CD4-positive, alpha-beta T cell treated with Interleukin-15 for 4 hours (primary cell): ENCODE results near the gene TEX52.

Source experiments
- DNase-seq: peaks from one replicate; pipeline ENCODE4 v3.0.0-alpha.2; 2020; ENCODE audit warnings: low spot score

The TEX52 gene

GRCh38 chr12:2829275-2829674, 27.6 kb downstream of the TEX52 start:
- DNase-seq, result no peak

DNA sequence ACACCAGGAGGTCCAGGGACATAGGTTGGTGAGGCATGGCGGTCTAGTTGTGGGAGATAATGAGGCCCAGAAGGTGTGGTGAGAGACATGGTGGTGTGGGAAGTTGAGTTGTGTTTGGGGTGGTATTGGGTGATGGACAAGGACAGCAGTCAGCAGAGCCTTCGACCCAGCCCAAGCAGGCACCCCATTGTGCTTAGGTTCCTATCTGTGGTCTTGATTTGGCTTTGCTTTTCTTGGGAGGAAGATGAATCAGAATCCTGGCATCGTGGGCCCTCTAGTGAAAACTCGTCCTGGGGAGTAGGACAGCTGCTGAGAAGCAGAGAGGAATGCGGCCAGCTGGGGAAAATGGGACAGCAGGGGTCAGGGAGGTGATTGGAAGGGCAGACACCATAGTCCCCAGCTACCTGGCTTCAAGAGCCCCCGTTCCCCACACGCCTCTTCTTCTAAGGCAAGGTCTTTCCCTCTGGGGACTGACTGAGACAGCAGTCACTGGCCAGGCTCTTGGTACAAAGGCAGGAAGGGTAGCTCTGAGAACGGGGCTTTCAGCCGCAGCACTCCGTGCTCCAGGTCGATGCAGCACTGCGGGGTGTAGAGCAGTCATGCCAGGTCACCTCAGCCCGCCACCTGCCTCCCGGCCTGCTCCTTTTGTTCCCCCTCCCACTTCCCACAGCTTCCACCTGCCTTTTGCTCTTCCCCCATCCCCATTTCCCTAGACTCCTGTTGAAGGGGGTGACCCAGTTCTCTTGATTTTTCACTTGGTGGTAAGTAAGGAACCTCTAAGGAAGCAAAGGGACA, 29.9 kb downstream of the TEX52 start:
- DNase-seq, result no peak

DNA sequence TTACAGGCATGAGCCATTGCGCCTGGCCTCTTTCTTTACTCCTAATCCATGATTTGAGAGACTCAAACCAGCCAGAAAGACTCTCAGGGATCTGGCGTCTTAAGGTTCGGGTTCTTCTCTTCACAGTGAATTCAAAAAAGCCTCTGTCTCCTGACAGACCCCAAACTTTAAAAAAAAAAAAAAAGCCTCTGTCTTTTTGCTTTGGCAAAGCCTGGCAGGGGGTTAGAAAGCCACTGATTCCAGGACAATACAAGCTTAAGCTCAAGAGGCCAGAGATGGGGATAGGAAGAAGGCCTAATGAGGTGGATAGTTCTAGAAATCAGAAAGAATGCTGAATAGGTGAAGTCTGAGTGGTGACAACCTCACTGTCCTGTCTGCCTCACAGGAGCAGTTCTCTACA, 30.8 kb downstream of the TEX52 start:
- no peak for DNase-seq

DNA sequence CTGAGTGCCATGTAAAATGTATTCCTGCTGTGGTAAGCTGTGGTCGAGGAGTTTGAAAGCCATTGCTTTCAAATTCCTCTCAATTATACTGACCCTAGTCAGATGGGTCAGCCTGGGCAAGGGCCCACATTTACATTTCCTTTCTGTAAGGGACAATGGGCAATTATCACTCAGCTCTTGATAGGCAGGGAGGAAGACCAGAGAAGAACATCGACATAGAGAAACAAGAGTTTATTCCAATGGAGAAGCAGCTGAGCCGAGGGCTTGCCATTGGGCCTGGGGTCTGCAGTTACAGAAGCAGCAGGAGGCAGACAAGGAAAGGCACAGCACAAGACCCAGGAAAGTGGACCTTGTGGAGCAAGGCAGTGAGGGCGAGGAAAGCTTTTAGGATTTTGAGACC, 31.7 kb downstream of the TEX52 start:
- no peak for DNase-seq

DNA sequence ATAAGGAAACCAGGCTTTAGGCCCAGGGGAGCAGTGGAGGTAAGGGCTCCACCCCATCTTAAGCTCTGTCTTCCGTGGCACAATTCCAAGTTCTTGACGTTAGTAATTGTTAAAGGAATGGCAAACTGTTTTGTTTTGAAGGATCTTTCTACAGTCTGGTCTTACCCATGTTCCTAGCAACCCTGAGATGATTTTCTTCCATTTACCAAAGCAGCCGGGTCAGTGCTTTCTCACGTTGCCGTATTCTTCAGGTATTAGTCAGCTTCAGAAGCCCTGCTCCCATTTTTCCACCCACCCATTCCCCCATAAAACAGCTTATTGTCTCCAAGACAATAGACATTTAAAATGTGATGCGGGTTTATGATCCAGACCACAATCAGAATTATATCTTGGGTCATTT, 32.3 kb downstream of the TEX52 start:
- no peak for DNase-seq

GRCh38 chr12:2823483-2823882, 33.4 kb downstream of the TEX52 start:
- DNase-seq, result no peak

- no peak for DNase-seq
Measured at GRCh38 chr12:2820432-2820831, 36.4 kb downstream of the TEX52 start.

GRCh38 chr12:2819810-2820209, 37.0 kb downstream of the TEX52 start:
- DNase-seq, result no peak

GRCh38 chr12:2813214-2814185, 43.3 kb downstream of the TEX52 start:
- peak; percentile 58 for DNase-seq

GRCh38 chr12:2812290-2813213, 44.3 kb downstream of the TEX52 start, which contains the start of gene ITFG2:
Gene ITFG2 (plus strand): TSS chr12:2812668. CDS start chr12:2812761, 93 bp downstream.
- DNase-seq, result peak; percentile 98

DNA sequence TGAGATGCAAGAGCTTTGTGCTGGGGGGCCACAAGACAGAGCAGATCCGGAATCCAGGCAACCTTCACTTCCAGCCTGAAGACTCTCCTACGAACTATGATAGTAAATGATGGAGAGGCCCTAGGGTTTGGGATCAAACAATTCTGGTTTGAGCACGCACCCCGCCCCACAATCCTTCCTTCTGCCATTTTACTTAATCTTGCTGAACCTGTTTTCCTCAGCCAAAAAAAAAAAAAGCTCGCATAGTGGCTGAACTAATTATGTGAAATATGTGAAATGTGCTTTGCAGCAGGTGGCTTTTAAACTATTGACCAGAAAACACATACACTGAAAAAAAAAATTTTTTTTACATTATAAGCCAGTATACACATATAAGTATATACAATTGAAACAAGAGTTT, 45.0 kb downstream of the TEX52 start:
- DNase-seq, result no peak

- no peak for DNase-seq
Measured at GRCh38 chr12:2806700-2807099, 50.1 kb downstream of the TEX52 start.

GRCh38 chr12:2805143-2805520, 51.7 kb downstream of the TEX52 start:
- DNase-seq, result no peak

DNA sequence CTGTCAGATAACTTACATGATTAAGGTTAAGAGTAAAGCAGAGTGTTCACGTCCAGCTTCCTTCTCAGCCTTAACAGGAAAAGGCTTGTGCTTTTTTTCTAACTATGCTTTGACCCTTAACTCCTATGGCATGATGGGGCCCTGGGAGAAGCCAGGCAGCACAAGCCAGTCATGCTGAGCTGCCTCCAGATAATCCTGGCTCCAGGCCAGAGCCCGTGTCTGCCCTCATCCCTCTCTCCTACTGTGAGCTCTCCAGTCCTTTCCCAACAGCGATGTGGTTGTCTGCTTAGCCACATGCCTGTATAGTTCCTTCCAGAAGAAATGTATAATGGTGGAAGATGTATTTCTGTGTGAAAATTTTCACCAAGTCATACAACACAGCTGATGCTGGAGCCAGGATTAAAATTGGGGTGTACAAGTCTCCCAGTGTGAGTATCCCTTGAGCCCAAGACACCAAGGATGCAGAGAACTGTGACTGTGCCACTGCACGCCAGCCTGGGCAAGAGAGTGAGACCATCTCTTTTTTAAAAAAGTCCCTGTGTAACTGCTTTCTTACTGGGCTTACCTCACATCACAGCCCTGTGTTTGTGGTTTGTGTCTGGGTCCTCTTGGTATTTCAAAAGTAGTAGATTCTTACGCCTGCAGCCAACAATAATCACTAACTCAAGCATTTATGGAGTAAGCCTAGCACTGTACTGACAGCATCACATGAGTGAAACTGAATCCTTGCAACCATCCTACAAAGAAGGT, 52.3 kb downstream of the TEX52 start:
- no peak for DNase-seq

GRCh38 chr12:2803635-2804392, 53.0 kb downstream of the TEX52 start:
- DNase-seq, result no peak

DNA sequence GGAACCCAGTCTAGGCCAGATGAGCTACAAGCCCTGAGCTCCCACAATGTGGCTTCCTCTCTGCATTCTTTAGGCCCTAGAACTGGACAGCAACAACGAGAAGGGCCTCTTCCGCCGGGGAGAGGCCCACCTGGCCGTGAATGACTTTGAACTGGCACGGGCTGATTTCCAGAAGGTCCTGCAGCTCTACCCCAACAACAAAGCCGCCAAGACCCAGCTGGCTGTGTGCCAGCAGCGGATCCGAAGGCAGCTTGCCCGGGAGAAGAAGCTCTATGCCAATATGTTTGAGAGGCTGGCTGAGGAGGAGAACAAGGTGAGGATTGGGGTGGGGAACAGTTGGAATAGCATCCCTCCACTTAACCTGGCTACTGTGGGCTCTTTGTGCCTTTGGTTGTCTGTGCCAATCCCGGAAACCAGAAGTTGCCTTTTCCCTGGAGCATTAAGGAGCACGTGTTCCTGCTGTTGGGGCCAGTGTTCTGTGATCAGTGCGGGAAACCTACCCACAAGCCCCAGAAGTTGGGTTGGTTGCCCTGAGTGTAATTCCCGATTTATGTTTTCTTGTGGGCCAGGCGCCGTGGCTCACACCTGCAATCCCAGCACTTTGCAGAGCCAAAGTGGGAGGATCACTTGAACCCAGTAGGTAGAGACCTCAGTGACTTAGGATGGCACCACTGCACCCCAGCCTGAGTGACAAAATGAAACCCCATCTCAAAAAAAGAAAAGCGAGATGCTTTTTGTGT, 55.6 kb downstream of the TEX52 start:
- DNase-seq, result no peak

DNA sequence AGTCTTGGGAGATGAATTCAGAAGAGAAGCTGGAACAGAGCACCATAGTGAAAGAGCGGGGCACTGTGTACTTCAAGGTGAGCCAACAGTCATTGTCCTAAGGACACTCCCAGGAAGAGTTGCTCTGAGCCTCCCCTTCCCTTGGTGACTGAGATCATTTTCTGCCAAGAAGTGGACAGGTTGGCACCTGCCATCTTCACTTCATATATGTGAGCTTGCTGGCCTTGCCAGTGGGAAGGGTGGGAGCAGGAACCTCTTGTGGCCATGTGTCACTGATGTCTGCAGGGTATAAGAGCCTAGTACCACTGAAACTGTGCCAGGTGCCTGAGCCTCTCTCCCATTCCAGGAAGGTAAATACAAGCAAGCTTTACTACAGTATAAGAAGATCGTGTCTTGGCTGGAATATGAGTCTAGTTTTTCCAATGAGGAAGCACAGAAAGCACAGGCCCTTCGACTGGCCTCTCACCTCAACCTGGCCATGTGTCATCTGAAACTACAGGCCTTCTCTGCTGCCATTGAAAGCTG, 56.7 kb downstream of the TEX52 start:
- DNase-seq, result no peak
